GM20431 (cell line): ENCODE measurements around the gene EPO.
"Not testable (repeated sequence)": the region's sequence is repeated elsewhere in the genome, so short reads cannot be mapped to it uniquely, and the experiment has no call there.

Experiments used
- in situ Hi-C: fragments of 300-500 bp; cut with MseI, MboI; formaldehyde crosslinking; loops from one replicate; pipeline ENCODE4 v1.15.0; 2020; ENCODE audit warnings: low sequenced_read_pairs; ENCODE audit not compliant: unreplicated experiment

Gene EPO

GRCh38 chr7:100694098-100694745 lies 26.0 kb upstream of the EPO start, which contains the start of gene GIGYF1:
GIGYF1 (minus strand) TSS chr7:100694250; CDS start chr7:100688238, 6,012 bp downstream.
- in situ Hi-C loops: loop anchor here (25.0 kb wide), 1 partner anchor 207 kb away; the partner anchor contains the start of genes NYAP1 and TSC22D4

- in situ Hi-C loops: loop anchor here (25.0 kb wide), 1 partner anchor 209 kb away; the partner anchor contains the start of genes NYAP1 and TSC22D4
Observed at GRCh38 chr7:100696123-100696521, 24.1 kb upstream of the EPO start.

- in situ Hi-C loops: loop anchor here (25.0 kb wide), 1 partner anchor 212 kb away; the partner anchor contains the start of genes NYAP1 and TSC22D4
Observed at GRCh38 chr7:100699018-100699417, 21.2 kb upstream of the EPO start.

GRCh38 chr7:100701089-100701488 lies 19.2 kb upstream of the EPO start:
- in situ Hi-C loops: not testable (repeated sequence)

- in situ Hi-C loops: no loop called here
Observed at GRCh38 chr7:100705320-100705752, 14.9 kb upstream of the EPO start.

GRCh38 chr7:100705753-100706671 lies 14.3 kb upstream of the EPO start, which contains the start of gene POP7:
POP7 (plus strand) TSS chr7:100706121; CDS start chr7:100706831, 710 bp downstream.
- in situ Hi-C loops: no loop called here

- in situ Hi-C loops: no loop called here
Observed at GRCh38 chr7:100706672-100707311, 13.5 kb upstream of the EPO start.

GRCh38 chr7:100708395-100708794 lies 11.9 kb upstream of the EPO start:
- in situ Hi-C loops: no loop called here

GRCh38 chr7:100710452-100710851 lies 9.8 kb upstream of the EPO start:
- in situ Hi-C loops: no loop called here

- in situ Hi-C loops: no loop called here
Observed at GRCh38 chr7:100711369-100711768, 8.9 kb upstream of the EPO start.

- in situ Hi-C loops: no loop called here
Observed at GRCh38 chr7:100714725-100715124, 5.5 kb upstream of the EPO start.

GRCh38 chr7:100717073-100717472 lies 3.2 kb upstream of the EPO start:
- in situ Hi-C loops: not testable (repeated sequence)

- in situ Hi-C loops: no loop called here
Observed at GRCh38 chr7:100719523-100720278, 567 bp upstream of the EPO start.

- in situ Hi-C loops: no loop called here
Observed at GRCh38 chr7:100720671-100721504, 620 bp downstream of the EPO start.

- in situ Hi-C loops: no loop called here
Observed at GRCh38 chr7:100721505-100721812, 1.2 kb downstream of the EPO start.

GRCh38 chr7:100722480-100723212 lies 2.4 kb downstream of the EPO start:
- in situ Hi-C loops: no loop called here

GRCh38 chr7:100723732-100724275 lies 3.5 kb downstream of the EPO start:
- in situ Hi-C loops: no loop called here

GRCh38 chr7:100724364-100724763 lies 4.1 kb downstream of the EPO start:
- in situ Hi-C loops: not testable (repeated sequence)
